GM18507 (cell line): ENCODE results near the gene INO80B.
"Not testable (repeated sequence)": the region's sequence is repeated elsewhere in the genome, so short reads cannot be mapped to it uniquely, and the experiment has no call there.

ENCODE experiments used
- DNase-seq: peaks from one replicate; pipeline ENCODE4 v3.0.0; 2011; ENCODE audit warnings: low read depth; ENCODE audit not compliant: insufficient read length; ENCODE audit errors: extremely low spot score
- FAIRE-seq: peaks from 2 replicates; lab custom pipeline; 2011; peaks lifted over from hg19 to GRCh38; lab: Jason Lieb, UNC

Gene INO80B

GRCh38 chr2:74471332-74472065, 16.6 kb downstream of the INO80B start:
- FAIRE-seq (no peak), DNase-seq (no peak)

GRCh38 chr2:74472086-74472944, 17.4 kb downstream of the INO80B start, which contains the start of gene MRPL53:
Gene MRPL53 (minus strand): TSS chr2:74472680. CDS start chr2:74472660, 20 bp downstream.
- FAIRE-seq: peak; percentile 84
- peak; percentile 82 for DNase-seq

- DNase-seq: no peak
Observed at GRCh38 chr2:74472945-74473258, 18.0 kb downstream of the INO80B start.

GRCh38 chr2:74474481-74474880, 19.6 kb downstream of the INO80B start:
- no peak for FAIRE-seq
- no peak for DNase-seq

More at GRCh38 chr2:74472945-74473258, 18.0 kb downstream of the INO80B start:
- no peak for FAIRE-seq

GRCh38 chr2:74474899-74475298, 20.0 kb downstream of the INO80B start:
- FAIRE-seq (no peak), DNase-seq (no peak)

GRCh38 chr2:74481431-74481830, 26.5 kb downstream of the INO80B start:
- FAIRE-seq (no peak), DNase-seq (no peak)

- DNase-seq (no peak), FAIRE-seq (no peak)
Observed at GRCh38 chr2:74481961-74482800, 27.3 kb downstream of the INO80B start.

- peak; percentile 96 for FAIRE-seq
- DNase-seq: peak; percentile 83
Observed at GRCh38 chr2:74482801-74483674, 28.2 kb downstream of the INO80B start, which contains the start of the genes CCDC142 and TTC31. Gene CCDC142 (minus strand): TSS chr2:74482998. CDS start chr2:74482837, 161 bp downstream. Gene TTC31 (plus strand): TSS chr2:74483081. CDS start chr2:74483096, 15 bp downstream.

GRCh38 chr2:74483675-74484164, 28.8 kb downstream of the INO80B start:
- not testable (repeated sequence) for FAIRE-seq, DNase-seq

- DNase-seq (no peak), FAIRE-seq (no peak)
Observed at GRCh38 chr2:74486141-74486540, 31.3 kb downstream of the INO80B start.

- DNase-seq (no peak), FAIRE-seq (no peak)
Observed at GRCh38 chr2:74488643-74489481, 34.0 kb downstream of the INO80B start.

GRCh38 chr2:74489906-74490305, 35.0 kb downstream of the INO80B start:
- no peak for DNase-seq
- no peak for FAIRE-seq

- DNase-seq: no peak
- no peak for FAIRE-seq
Observed at GRCh38 chr2:74491648-74492544, 37.0 kb downstream of the INO80B start.

GRCh38 chr2:74493546-74493945, 38.7 kb downstream of the INO80B start:
- FAIRE-seq: no peak
- DNase-seq: no peak

GRCh38 chr2:74495440-74495839, 40.6 kb downstream of the INO80B start:
- DNase-seq (no peak), FAIRE-seq (no peak)

- FAIRE-seq (no peak), DNase-seq (no peak)
Observed at GRCh38 chr2:74496997-74497776, 42.3 kb downstream of the INO80B start.
